Measurements from ENCODE around the gene CEMIP. TPM values are rescaled to one million over a fixed set of nuclear protein-coding genes. Genes with fewer than 3 reads are reported as not detected.
A peak's percentile ranks its signal among the peaks of the same experiment; 100 is the strongest.

Gene CEMIP
- total RNA-seq, 1 experiment from 2014 or later: not detected

- in situ Hi-C loops (cut with HindIII; ENCODE audit: low pct_unique_long_range_greater_than_20kb, low sequenced_read_pairs): no loop called here
- no peak for DNase-seq (ENCODE audit: low read depth)
Observed at GRCh38 chr15:80926126-80926525, 147.0 kb downstream of the CEMIP start.

- in situ Hi-C loops (cut with HindIII; ENCODE audit: low pct_unique_long_range_greater_than_20kb, low sequenced_read_pairs): no loop called here
- no peak for DNase-seq (ENCODE audit: low read depth)
Observed at GRCh38 chr15:80929225-80929624, 150.1 kb downstream of the CEMIP start.

- DNase-seq (ENCODE audit: low read depth): no peak
- in situ Hi-C loops (cut with HindIII; ENCODE audit: low pct_unique_long_range_greater_than_20kb, low sequenced_read_pairs): no loop called here
Observed at GRCh38 chr15:80929689-80930088, 150.5 kb downstream of the CEMIP start.

GRCh38 chr15:80931191-80931590 is 152.0 kb downstream of the CEMIP start:
- in situ Hi-C loops (cut with HindIII; ENCODE audit: low pct_unique_long_range_greater_than_20kb, low sequenced_read_pairs): no loop called here
- DNase-seq (ENCODE audit: low read depth): no peak

GRCh38 chr15:80931721-80932512 is 152.7 kb downstream of the CEMIP start:
- in situ Hi-C loops (cut with HindIII; ENCODE audit: low pct_unique_long_range_greater_than_20kb, low sequenced_read_pairs): no loop called here

GRCh38 chr15:80932513-80932815 is 153.3 kb downstream of the CEMIP start:
- no peak for DNase-seq (ENCODE audit: low read depth)
- in situ Hi-C loops (cut with HindIII; ENCODE audit: low pct_unique_long_range_greater_than_20kb, low sequenced_read_pairs): no loop called here

More at GRCh38 chr15:80931721-80932512, 152.7 kb downstream of the CEMIP start:
- DNase-seq (ENCODE audit: low read depth): no peak

GRCh38 chr15:80932989-80933388 is 153.8 kb downstream of the CEMIP start:
- DNase-seq (ENCODE audit: low read depth): no peak
- in situ Hi-C loops (cut with HindIII; ENCODE audit: low pct_unique_long_range_greater_than_20kb, low sequenced_read_pairs): no loop called here

- peak; percentile 56 for DNase-seq (ENCODE audit: low read depth)
- in situ Hi-C loops (cut with HindIII; ENCODE audit: low pct_unique_long_range_greater_than_20kb, low sequenced_read_pairs): no loop called here
Observed at GRCh38 chr15:80934761-80935221, 155.6 kb downstream of the CEMIP start.

- in situ Hi-C loops (cut with HindIII; ENCODE audit: low pct_unique_long_range_greater_than_20kb, low sequenced_read_pairs): no loop called here
- DNase-seq (ENCODE audit: low read depth): no peak
Observed at GRCh38 chr15:80936288-80937078, 157.3 kb downstream of the CEMIP start.

GRCh38 chr15:80937718-80938117 is 158.5 kb downstream of the CEMIP start:
- DNase-seq (ENCODE audit: low read depth): no peak
- in situ Hi-C loops (cut with HindIII; ENCODE audit: low pct_unique_long_range_greater_than_20kb, low sequenced_read_pairs): no loop called here

- in situ Hi-C loops (cut with HindIII; ENCODE audit: low pct_unique_long_range_greater_than_20kb, low sequenced_read_pairs): no loop called here
Observed at GRCh38 chr15:80939216-80939615, 160.0 kb downstream of the CEMIP start.

GRCh38 chr15:80940331-80940730 is 161.2 kb downstream of the CEMIP start:
- no peak for DNase-seq (ENCODE audit: low read depth)
- in situ Hi-C loops (cut with HindIII; ENCODE audit: low pct_unique_long_range_greater_than_20kb, low sequenced_read_pairs): no loop called here

More at GRCh38 chr15:80939216-80939615, 160.0 kb downstream of the CEMIP start:
- no peak for DNase-seq (ENCODE audit: low read depth)

- in situ Hi-C loops (cut with HindIII; ENCODE audit: low pct_unique_long_range_greater_than_20kb, low sequenced_read_pairs): no loop called here
- DNase-seq (ENCODE audit: low read depth): no peak
Observed at GRCh38 chr15:80940851-80941250, 161.7 kb downstream of the CEMIP start.

GRCh38 chr15:80942266-80942665 is 163.1 kb downstream of the CEMIP start:
- DNase-seq (ENCODE audit: low read depth): no peak
- in situ Hi-C loops (cut with HindIII; ENCODE audit: low pct_unique_long_range_greater_than_20kb, low sequenced_read_pairs): no loop called here

- DNase-seq (ENCODE audit: low read depth): no peak
- in situ Hi-C loops (cut with HindIII; ENCODE audit: low pct_unique_long_range_greater_than_20kb, low sequenced_read_pairs): no loop called here
Observed at GRCh38 chr15:80942746-80943565, 163.8 kb downstream of the CEMIP start.

GRCh38 chr15:80944818-80945217 is 165.6 kb downstream of the CEMIP start:
- in situ Hi-C loops (cut with HindIII; ENCODE audit: low pct_unique_long_range_greater_than_20kb, low sequenced_read_pairs): no loop called here
- no peak for DNase-seq (ENCODE audit: low read depth)

- no peak for DNase-seq (ENCODE audit: low read depth)
- in situ Hi-C loops (cut with HindIII; ENCODE audit: low pct_unique_long_range_greater_than_20kb, low sequenced_read_pairs): no loop called here
Observed at GRCh38 chr15:80945605-80946004, 166.4 kb downstream of the CEMIP start.

GRCh38 chr15:80946576-80946975 is 167.4 kb downstream of the CEMIP start:
- no peak for DNase-seq (ENCODE audit: low read depth)
- in situ Hi-C loops (cut with HindIII; ENCODE audit: low pct_unique_long_range_greater_than_20kb, low sequenced_read_pairs): no loop called here
